IMR-90 (cell line): ENCODE results near the gene TMEM52B. TPM values are rescaled to one million over a fixed set of nuclear protein-coding genes. Genes with fewer than 3 reads are reported as not detected.

Experiments
- CHD1 ChIP-seq: IDR thresholded peaks from 2 replicates; pipeline ENCODE4 v1.6.1; 2012; ENCODE audit warnings: low read depth, low read length, improper control_type of control experiment
- ELK1 ChIP-seq: fragments of 150-350 bp; IDR thresholded peaks from 2 replicates; pipeline ENCODE4 v1.6.1; 2016; ENCODE audit warnings: low read depth, mild to moderate bottlenecking, low read length, moderate library complexity, borderline replicate concordance
- RAD21 ChIP-seq: IDR thresholded peaks from 2 replicates; pipeline ENCODE4 v1.6.1; 2012; ENCODE audit warnings: low read length, improper control_type of control experiment
- polyA plus RNA-seq, 3 experiments: library from polyadenylated mRNA; depleted of rRNA; stranded (reverse); fragments of >200 nt; gene quantifications; 2 replicates each; pipeline ENCODE4 v1.2.3, GENCODE V29; 2012; ENCODE audit warnings: low replicate concordance in 1 of 3
- total RNA-seq: library from RNA; depleted of rRNA; stranded (reverse); fragments of >200 nt; gene quantifications from 2 replicates; pipeline ENCODE4 v1.2.3, GENCODE V29; 2012

TMEM52B gene
- total and polyA plus RNA-seq, 2 of the 4 experiments (the other 2 are of a cell fraction) = 2.0 to 3.6 TPM

GRCh38 chr12:10211940-10212738 lies 33.3 kb downstream of the TMEM52B start (continued):
- TF ChIP-seq ELK1 (no peak), CHD1 (no peak), RAD21 (no peak; the same call in 1 of the 2 replicates)
